HepG2 (cell line): ENCODE data around the gene ZGRF1. TPM values are rescaled to one million over a fixed set of nuclear protein-coding genes. Genes with fewer than 3 reads are reported as not detected.

Experiments used
- ATAC-seq: fragments of 200-7000 bp; cut with Tn5 transposase; 3 replicates; pipeline ENCODE4 v1.9.1; 2020; ENCODE audit warnings: mild to moderate bottlenecking, moderate library complexity
- BruUV-seq: library from RNA; stranded (reverse); fragments of 400-500 nt; replicated peaks from 2 replicates; lab custom pipeline; 2021; lab: Mats Ljungman, UMichigan
- CTCF ChIA-PET: fragments of 300-600 bp; formaldehyde crosslinking; extraction: SDS; loops from one replicate; lab custom pipeline; 2021; ENCODE audit warnings: low total read pairs, inconsistent platforms, low intra/inter-chr PET ratio; lab: Yijun Ruan, JAX
- POLR2A ChIA-PET: fragments of 350-600 bp; sonication (Branson Sonifier 250); formaldehyde crosslinking; loops from one replicate; lab custom pipeline; 2020; ENCODE audit warnings: antibody characterized with exemption, inconsistent platforms; lab: Yijun Ruan, JAX
- DNase-seq: peaks from one replicate; pipeline ENCODE4 v3.0.0-alpha.2; 2015; ENCODE audit warnings: low spot score
- FAIRE-seq: peaks from 3 replicates; lab custom pipeline; 2011; peaks lifted over from hg19 to GRCh38; lab: Jason Lieb, UNC
- H2AFZ ChIP-seq: one replicate; pipeline ENCODE4 v1.6.1; 2011; ENCODE audit warnings: low read length, inconsistent platforms
- H3K27ac ChIP-seq: fragments of 300-600 bp; 3 replicates; pipeline ENCODE4 v1.8.0; 2011; ENCODE audit warnings: mixed run types, mild to moderate bottlenecking, mixed read lengths, low read length, inconsistent platforms; ENCODE audit not compliant: insufficient read depth; ENCODE audit errors: extremely low read length
- H3K27me3 ChIP-seq, 2 experiments: fragments of 200-600 bp in 1 of 2; 2 replicates in 1 of 2; 3 replicates in 1 of 2; pipeline versions ENCODE4 v1.6.0 to v1.8.0; 2011; ENCODE audit warnings: low read length in 2 of 2, mild to moderate bottlenecking in 2 of 2, moderate library complexity in 2 of 2, inconsistent platforms in 1 of 2; ENCODE audit not compliant: insufficient read depth in 2 of 2, control insufficient read depth in 1 of 2
- H3K36me3 ChIP-seq, 2 experiments: fragments of 200-600 bp in 1 of 2; replicated peaks in 1 of 2; 2 replicates in 1 of 2; 3 replicates in 1 of 2; pipeline versions ENCODE4 v1.5.1 to v1.8.0; 2011; ENCODE audit warnings: low read length in 2 of 2, inconsistent platforms in 1 of 2; ENCODE audit not compliant: insufficient read depth in 2 of 2, control insufficient read depth in 1 of 2
- H3K4me1 ChIP-seq: 2 replicates; pipeline ENCODE4 v1.5.1; 2012; ENCODE audit warnings: low read length, inconsistent platforms; ENCODE audit not compliant: insufficient read depth
- H3K4me2 ChIP-seq: 2 replicates; pipeline ENCODE4 v1.6.0; 2011; ENCODE audit warnings: low read depth, low read length, inconsistent platforms
- H3K4me3 ChIP-seq, 3 experiments: fragments of 200-600 bp in 1 of 3; sonication (generic), shearing (Covaris generic) in 1 of 3; replicated peaks in 1 of 3; 2 replicates each; pipeline ENCODE4 v1.5.1; 2011 to 2016; ENCODE audit warnings: low read length in 3 of 3, inconsistent platforms in 2 of 3, low read depth in 2 of 3, mild to moderate bottlenecking in 2 of 3, control low read depth in 1 of 3, mixed read lengths in 1 of 3; ENCODE audit not compliant: insufficient read depth in 1 of 3
- H3K79me2 ChIP-seq: one replicate; pipeline ENCODE4 v1.6.1; 2011; ENCODE audit warnings: low read length, inconsistent platforms; ENCODE audit not compliant: insufficient read depth
- H3K9ac ChIP-seq: 2 replicates; pipeline ENCODE4 v1.6.0; 2011; ENCODE audit warnings: mild to moderate bottlenecking, low read depth, low read length, inconsistent platforms; ENCODE audit not compliant: insufficient read depth
- H3K9me3 ChIP-seq: 2 replicates; pipeline ENCODE4 v1.5.1; 2012; ENCODE audit warnings: mild to moderate bottlenecking, low read length
- H4K20me1 ChIP-seq: 2 replicates; pipeline ENCODE4 v1.6.0; 2011; ENCODE audit warnings: inconsistent platforms, mild to moderate bottlenecking, low read length, moderate library complexity; ENCODE audit not compliant: insufficient read depth
- HOXD1 ChIP-seq: sonication (generic); formaldehyde crosslinking; IDR thresholded peaks from 2 replicates; pipeline ENCODE4 v1.5.0; 2020; ENCODE audit warnings: missing genetic modification reagents
- NR0B2 ChIP-seq: sonication (generic); formaldehyde crosslinking; IDR thresholded peaks from 2 replicates; pipeline ENCODE4 v1.4.0; 2020; ENCODE audit warnings: mild to moderate bottlenecking, missing genetic modification reagents
- POLR2AphosphoS2 ChIP-seq: IDR thresholded peaks from 2 replicates; pipeline ENCODE4 v1.6.1; 2011; ENCODE audit warnings: low read depth, low read length, improper control_type of control experiment
- SNRNP70 ChIP-seq: fragments of 200-400 bp; formaldehyde crosslinking; IDR thresholded peaks from 2 replicates; pipeline ENCODE4 v1.6.1; 2017; ENCODE audit warnings: mild to moderate bottlenecking, low read depth, low read length, moderate library complexity
- TCF7L2 ChIP-seq: IDR thresholded peaks from 2 replicates; pipeline ENCODE4 v1.6.1; 2011; ENCODE audit warnings: mild to moderate bottlenecking, low read depth, low read length, moderate library complexity
- ZBTB7A ChIP-seq: sonication (generic); formaldehyde crosslinking; IDR thresholded peaks from 2 replicates; pipeline ENCODE4 v1.8.0; 2022; ENCODE audit warnings: mild to moderate bottlenecking, missing genetic modification reagents
- ZEB1 ChIP-seq: IDR thresholded peaks from 2 replicates; pipeline ENCODE4 v1.6.1; 2012; ENCODE audit warnings: mild to moderate bottlenecking, low read depth, inconsistent platforms; ENCODE audit not compliant: insufficient replicate concordance
- ZFP90 ChIP-seq: sonication (generic); formaldehyde crosslinking; IDR thresholded peaks from 2 replicates; pipeline ENCODE4 v1.8.0; 2022; ENCODE audit warnings: missing genetic modification reagents, mild to moderate bottlenecking, inconsistent platforms, borderline replicate concordance
- ZNF333 ChIP-seq: sonication (generic); formaldehyde crosslinking; IDR thresholded peaks from 2 replicates; pipeline ENCODE4 v1.4.0; 2020; ENCODE audit warnings: mild to moderate bottlenecking, missing genetic modification reagents, borderline replicate concordance
- ZNF512B ChIP-seq: sonication (generic); formaldehyde crosslinking; IDR thresholded peaks from 2 replicates; pipeline ENCODE4 v1.5.1; 2020; ENCODE audit warnings: missing genetic modification reagents, mild to moderate bottlenecking, borderline replicate concordance
- ZNF644 ChIP-seq: IDR thresholded peaks from 2 replicates; pipeline ENCODE4 v1.6.1; 2016; ENCODE audit warnings: low read depth
- ZNF674 ChIP-seq: sonication (generic); formaldehyde crosslinking; IDR thresholded peaks from 2 replicates; pipeline ENCODE4 v1.5.0; 2020; ENCODE audit warnings: low read depth, mild to moderate bottlenecking, missing genetic modification reagents
- whole genome bisulfite sequencing: methylation state at CpG from one replicate; pipeline ENCODE4 v1.1.6; 2017; ENCODE audit warnings: low lambda C conversion rate; 5-methylcytosine and 5-hydroxymethylcytosine counted together
- in situ Hi-C: cut with HindIII; loops from 2 replicates; pipeline ENCODE4 v1.10.0; 2017; ENCODE audit warnings: low pct_unique_long_range_greater_than_20kb; ENCODE audit not compliant: extremely low pct_ligation_motif_present
- intact Hi-C: fragments of 100-400 bp; cut with micrococcal nuclease; formaldehyde crosslinking; loops from one replicate; pipeline ENCODE4 v1.10.0; 2022; ENCODE audit not compliant: unreplicated experiment
- polyA plus RNA-seq, 8 experiments: library from polyadenylated mRNA; depleted of rRNA in 3 of 8; stranded (reverse) in 7 of 8; unstranded in 1 of 8; fragments of >200 nt; fragmentation: Illumina TruSeq in 4 of 8; extraction: Trizol in 4 of 8; gene quantifications; 2 replicates each; pipeline versions ENCODE4 v1.2.1 to v1.2.3, GENCODE V29; 2011 to 2016; ENCODE audit warnings: low read depth in 4 of 8, missing spikeins in 1 of 8, mixed read lengths in 1 of 8; ENCODE audit not compliant: insufficient read depth in 1 of 8
- total RNA-seq, 5 experiments: library from RNA; depleted of rRNA; stranded (reverse); fragments of >200 nt; fragmentation: Illumina TruSeq; extraction: Trizol; gene quantifications; 2 replicates each; pipeline ENCODE4 v1.2.3, GENCODE V29; 2016; ENCODE audit warnings: low read depth in 1 of 5
- TF ChIP-seq, protein P1 (sequence below): IDR thresholded peaks from 2 replicates; pipeline ENCODE4 v1.6.1; 2016; ENCODE audit warnings: low read depth, borderline replicate concordance

ZGRF1 gene
- total and polyA plus RNA-seq, 2 of the 13 experiments (the other 11 are each of a cell fraction or from before 2014, with no cell fraction given) = 8.6 to 15.9 TPM

GRCh38 chr4:112677519-112678091, 40.9 kb upstream of the ZGRF1 start (continued):
- TF ChIP-seq ZEB1 (no peak), ZNF644 (peak; percentile 67), ZFP90 (CRISPR knock-in tag) (no peak), ZBTB7A (no peak), ZNF512B (CRISPR knock-in tag) (no peak), POLR2AphosphoS2 (no peak)
- TF ChIP-seq, all 625 proteins: peak for 3

GRCh38 chr4:112674376-112674775, 37.7 kb upstream of the ZGRF1 start:
- Histone ChIP-seq H3K79me2 (no peaks in the 10 kb centered on the region), H3K27ac (no peak overlapping the region), H3K4me1 (peaks cover 9% of the 10 kb centered on the region), H3K9me3 (no peaks in the 10 kb centered on the region)
- DNase-seq = no peak
- TF ChIP-seq, protein P1, sequence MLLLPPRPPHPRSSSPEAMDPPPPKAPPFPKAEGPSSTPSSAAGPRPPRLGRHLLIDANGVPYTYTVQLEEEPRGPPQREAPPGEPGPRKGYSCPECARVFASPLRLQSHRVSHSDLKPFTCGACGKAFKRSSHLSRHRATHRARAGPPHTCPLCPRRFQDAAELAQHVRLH (CRISPR knock-in tag) = no peak
- TF ChIP-seq SNRNP70 (no peak), ZNF674 (CRISPR knock-in tag) (no peak), TCF7L2 (no peak), ZNF333 (CRISPR knock-in tag) (no peak), NR0B2 (CRISPR knock-in tag) (no peak), HOXD1 (no peak)
- TF ChIP-seq, all 625 proteins: peak for 0
- Histone ChIP-seq H3K9ac (no peak overlapping the region), H3K27me3 (no peaks in the 10 kb centered on the region; a peak in 1 of 5 replicates), H3K4me3 (no peak overlapping the region), H4K20me1 (no peaks in the 10 kb centered on the region), H3K4me2 (no peak overlapping the region), H2AFZ (no peak overlapping the region), H3K36me3 (no peaks in the 10 kb centered on the region)
- in situ Hi-C loops = no loop called here
- ChIA-PET CTCF (no interaction called here), POLR2A (no interaction called here)
- no TSS peak for BruUV-seq
- FAIRE-seq (no peak), ATAC-seq (no peak)
- 8% methylated on average over 1 of the region's 1 CpG for WGBS
- intact Hi-C loops = no loop called here
